ENCODE results near the gene FLCN. TPM values are rescaled to one million over a fixed set of nuclear protein-coding genes. Genes with fewer than 3 reads are reported as not detected.

The FLCN gene
- total RNA-seq, 4 donors from 2014 or later = 31.7 to 62.0 (median 39.2) TPM

DNA sequence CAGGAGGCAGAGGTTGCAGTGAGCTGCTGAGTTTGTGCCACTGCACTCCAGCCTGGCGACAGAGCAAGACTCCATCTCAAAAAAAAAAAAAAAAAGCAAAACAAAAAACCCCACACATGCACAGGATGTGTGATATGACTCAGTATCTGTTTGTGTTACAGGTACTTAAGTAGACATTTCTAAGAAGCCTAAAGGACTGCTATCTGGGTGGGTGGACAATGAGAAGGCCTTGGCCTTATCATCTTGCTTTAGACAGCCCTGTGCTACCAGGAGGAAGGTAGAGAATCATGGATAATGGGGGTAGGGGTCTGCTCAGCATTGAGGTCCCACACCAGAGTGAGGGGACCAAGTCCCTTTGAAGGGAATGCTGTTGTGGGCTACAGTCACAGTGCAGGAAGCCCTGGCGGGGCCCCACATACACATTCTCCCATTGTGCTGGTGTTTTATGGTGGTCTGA lies 57.6 kb downstream of the FLCN start:
- Histone ChIP-seq H3K9me3 (no peaks in the 10 kb centered on the region), H3K4me1 (peaks cover 0 to 2% of the 10 kb centered on the region in 2 donors), H3K36me3 (peaks cover 0 to 97% of the 10 kb centered on the region in 2 donors), H3K4me3 (no peak overlapping the region), H3K27me3 (no peaks in the 10 kb centered on the region), H3K27ac (peak overlapping the region; percentile 62 to 76 (median 71))
- no peak for DNase-seq
- TF ChIP-seq, protein P1, sequence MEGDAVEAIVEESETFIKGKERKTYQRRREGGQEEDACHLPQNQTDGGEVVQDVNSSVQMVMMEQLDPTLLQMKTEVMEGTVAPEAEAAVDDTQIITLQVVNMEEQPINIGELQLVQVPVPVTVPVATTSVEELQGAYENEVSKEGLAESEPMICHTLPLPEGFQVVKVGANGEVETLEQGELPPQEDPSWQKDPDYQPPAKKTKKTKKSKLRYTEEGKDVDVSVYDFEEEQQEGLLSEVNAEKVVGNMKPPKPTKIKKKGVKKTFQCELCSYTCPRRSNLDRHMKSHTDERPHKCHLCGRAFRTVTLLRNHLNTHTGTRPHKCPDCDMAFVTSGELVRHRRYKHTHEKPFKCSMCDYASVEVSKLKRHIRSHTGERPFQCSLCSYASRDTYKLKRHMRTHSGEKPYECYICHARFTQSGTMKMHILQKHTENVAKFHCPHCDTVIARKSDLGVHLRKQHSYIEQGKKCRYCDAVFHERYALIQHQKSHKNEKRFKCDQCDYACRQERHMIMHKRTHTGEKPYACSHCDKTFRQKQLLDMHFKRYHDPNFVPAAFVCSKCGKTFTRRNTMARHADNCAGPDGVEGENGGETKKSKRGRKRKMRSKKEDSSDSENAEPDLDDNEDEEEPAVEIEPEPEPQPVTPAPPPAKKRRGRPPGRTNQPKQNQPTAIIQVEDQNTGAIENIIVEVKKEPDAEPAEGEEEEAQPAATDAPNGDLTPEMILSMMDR (IDR thresholded peaks at IDR 0.05 in 4 of 5, conservative IDR thresholded peaks at IDR 0.05 in 1 of 5) = no peak
- no peak for TF ChIP-seq POLR2A (IDR thresholded peaks at IDR 0.05)
- in situ Hi-C loops (cut with MboI; ENCODE audit: low sequenced_read_pairs in 4 of 4) (no loop called here), intact Hi-C loops (cut with DNase I; ENCODE audit: low total_unique reads) (no loop called here)
- ATAC-seq = no peak

DNA sequence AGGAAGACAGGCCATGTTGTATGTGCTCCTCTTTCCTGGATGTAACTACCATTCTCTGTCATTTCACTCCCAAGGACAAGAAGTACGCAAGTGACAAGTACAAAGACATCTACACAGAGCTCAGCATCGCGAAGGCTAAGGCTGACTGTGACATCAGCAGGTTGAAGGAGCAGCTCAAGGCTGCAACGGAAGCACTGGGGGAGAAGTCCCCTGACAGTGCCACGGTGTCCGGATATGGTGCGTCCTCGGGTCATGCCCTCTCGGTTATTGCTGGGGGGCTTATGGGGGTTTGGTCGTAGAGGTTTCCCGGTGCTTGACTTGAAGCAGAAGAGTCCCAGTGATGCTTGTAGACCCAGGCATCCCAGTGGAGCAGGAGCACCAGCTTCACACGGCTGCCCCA lies 59.8 kb downstream of the FLCN start:
- Histone ChIP-seq H3K27ac (no peak overlapping the region), H3K36me3 (peaks cover 2 to 100% of the 10 kb centered on the region in 2 donors), H3K27me3 (no peaks in the 10 kb centered on the region), H3K9me3 (no peaks in the 10 kb centered on the region), H3K4me3 (no peak overlapping the region), H3K4me1 (peaks cover under 1 to 3% of the 10 kb centered on the region in 2 donors)
- intact Hi-C loops (cut with DNase I; ENCODE audit: low total_unique reads) = loop anchor here (2.0 kb wide), 1 partner anchor 18 kb away; no protein-coding TSS in a partner anchor
- no peak for ATAC-seq
- no peak for DNase-seq
- TF ChIP-seq POLR2A (IDR thresholded peaks at IDR 0.05) = no peak
- TF ChIP-seq, protein P1 (IDR thresholded peaks at IDR 0.05 in 4 of 5, conservative IDR thresholded peaks at IDR 0.05 in 1 of 5) = no peak
- in situ Hi-C loops (cut with MboI; ENCODE audit: low sequenced_read_pairs in 4 of 4) = no loop called here

DNA sequence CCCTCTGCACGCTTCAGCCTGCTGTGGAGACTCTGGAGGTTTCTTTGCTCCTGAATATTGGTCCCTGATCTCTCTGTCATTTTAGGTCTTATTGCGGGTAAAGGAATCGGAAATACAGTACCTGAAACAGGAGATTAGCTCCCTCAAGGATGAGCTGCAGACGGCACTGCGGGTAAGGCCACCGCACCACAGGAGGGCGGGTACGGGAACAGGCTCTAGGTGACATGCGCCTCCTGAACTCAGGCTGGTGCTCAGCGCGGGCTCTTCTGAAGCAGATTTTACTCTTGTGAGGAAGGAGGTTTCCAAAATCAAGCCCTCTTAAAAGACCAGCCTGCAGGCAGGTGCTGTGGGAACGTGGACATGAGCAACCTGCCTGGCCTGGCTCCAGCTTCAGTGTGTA lies 60.6 kb downstream of the FLCN start:
- H3K4me3 ChIP-seq = no peak overlapping the region
- TF ChIP-seq, protein P1 (IDR thresholded peaks at IDR 0.05 in 4 of 5, conservative IDR thresholded peaks at IDR 0.05 in 1 of 5) = no peak
- no peak for TF ChIP-seq POLR2A (IDR thresholded peaks at IDR 0.05)
- H3K36me3 ChIP-seq = peaks cover 2 to 99% of the 10 kb centered on the region in 2 donors
- no peak for ATAC-seq
- no peaks in the 10 kb centered on the region for H3K9me3 ChIP-seq
- H3K27ac ChIP-seq = peak overlapping the region in 1 of 4 donors; percentile 5
- no peak for DNase-seq
- no peaks in the 10 kb centered on the region for H3K27me3 ChIP-seq
- intact Hi-C loops (cut with DNase I; ENCODE audit: low total_unique reads) = loop anchor here (2.0 kb wide), 1 partner anchor 18 kb away; no protein-coding TSS in a partner anchor
- in situ Hi-C loops (cut with MboI; ENCODE audit: low sequenced_read_pairs in 4 of 4) = no loop called here
- peaks cover 3 to 6% of the 10 kb centered on the region in 2 donors for H3K4me1 ChIP-seq

DNA sequence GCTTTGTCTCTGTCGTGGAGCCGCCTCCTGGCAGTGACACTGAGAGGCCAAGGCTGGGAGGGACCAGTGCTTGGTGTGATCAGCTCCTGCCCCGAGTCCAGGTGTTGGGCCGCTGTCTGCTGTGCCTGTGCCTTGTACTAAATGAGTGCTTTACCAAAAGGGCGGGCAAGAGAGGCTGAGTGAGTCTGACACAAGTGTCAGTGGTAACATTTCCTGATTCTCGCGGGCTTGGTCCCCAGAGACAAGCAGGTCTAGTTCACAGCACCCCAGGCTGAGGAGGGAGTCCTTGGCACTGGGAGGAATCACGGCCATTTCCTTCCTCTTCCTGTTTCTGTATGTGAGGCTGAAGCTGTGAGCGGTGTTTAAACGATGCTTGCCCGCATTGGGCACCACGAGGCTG lies 61.1 kb downstream of the FLCN start:
- no peak for DNase-seq
- ATAC-seq = no peak
- H3K9me3 ChIP-seq = no peaks in the 10 kb centered on the region
- intact Hi-C loops (cut with DNase I; ENCODE audit: low total_unique reads) (loop anchor here (2.0 kb wide), 1 partner anchor 17 kb away; no protein-coding TSS in a partner anchor), in situ Hi-C loops (cut with MboI; ENCODE audit: low sequenced_read_pairs in 4 of 4) (no loop called here)
- no peak overlapping the region for H3K4me3 ChIP-seq
- peaks cover 2 to 94% of the 10 kb centered on the region in 2 donors for H3K36me3 ChIP-seq
- no peaks in the 10 kb centered on the region for H3K27me3 ChIP-seq
- H3K27ac ChIP-seq = peak overlapping the region in 1 of 4 donors; percentile 5
- TF ChIP-seq, protein P1 (IDR thresholded peaks at IDR 0.05 in 4 of 5, conservative IDR thresholded peaks at IDR 0.05 in 1 of 5) = no peak
- no peak for TF ChIP-seq POLR2A (IDR thresholded peaks at IDR 0.05)
- peaks cover 3 to 6% of the 10 kb centered on the region in 2 donors for H3K4me1 ChIP-seq

DNA sequence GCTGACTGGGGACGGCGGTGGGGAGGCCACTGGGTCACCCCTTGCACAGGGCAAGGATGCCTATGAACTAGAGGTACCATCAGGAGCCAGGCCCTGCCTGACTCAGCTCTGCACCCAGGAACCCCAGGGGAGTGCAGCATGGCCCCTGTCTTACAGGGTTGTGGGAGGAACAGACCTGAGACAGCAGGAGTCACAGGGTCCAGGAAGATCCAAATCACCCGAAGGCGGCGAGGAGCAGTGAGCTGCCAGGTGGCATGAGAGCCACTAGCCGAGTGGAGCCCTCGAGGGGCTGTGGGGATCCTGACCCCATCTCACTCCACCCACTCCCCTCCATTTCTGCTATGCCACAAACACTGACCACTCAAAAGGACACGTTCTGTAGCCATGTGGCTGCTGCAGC lies 61.6 kb downstream of the FLCN start:
- Histone ChIP-seq H3K4me3 (no peak overlapping the region), H3K4me1 (peaks cover 3 to 6% of the 10 kb centered on the region in 2 donors), H3K36me3 (peaks cover 2 to 89% of the 10 kb centered on the region in 2 donors), H3K27ac (peak overlapping the region in 1 of 4 donors; percentile 5), H3K9me3 (no peaks in the 10 kb centered on the region), H3K27me3 (no peaks in the 10 kb centered on the region)
- TF ChIP-seq POLR2A (IDR thresholded peaks at IDR 0.05) = no peak
- DNase-seq = no peak
- in situ Hi-C loops (cut with MboI; ENCODE audit: low sequenced_read_pairs in 4 of 4) (no loop called here), intact Hi-C loops (cut with DNase I; ENCODE audit: low total_unique reads) (no loop called here)
- ATAC-seq = no peak
